Panc1 (cell line): ENCODE data around the gene ADCY4. TPM values are rescaled to one million over a fixed set of nuclear protein-coding genes. Genes with fewer than 3 reads are reported as not detected.

ENCODE experiments used
- ATAC-seq: fragments of 200-7000 bp; cut with Tn5 transposase; 2 replicates; pipeline ENCODE4 v1.9.1; 2020; ENCODE audit warnings: mild to moderate bottlenecking, moderate library complexity
- BruUV-seq: library from RNA; stranded (reverse); fragments of 400-500 nt; replicated peaks from 2 replicates; lab custom pipeline; 2021; lab: Mats Ljungman, UMichigan
- CTCF ChIA-PET: fragments of 300-600 bp; sonication (Branson Sonifier 250); formaldehyde crosslinking; loops from one replicate; lab custom pipeline; 2022; ENCODE audit warnings: antibody characterized with exemption; lab: Charles Lee
- POLR2A ChIA-PET: fragments of 300-600 bp; sonication (Branson Sonifier 250); formaldehyde crosslinking; loops from one replicate; lab custom pipeline; 2022; ENCODE audit warnings: antibody characterized with exemption; lab: Charles Lee
- DNase-seq: peaks from one replicate; pipeline ENCODE4 v3.0.0-alpha.2; 2010; ENCODE audit warnings: low read depth, low spot score
- H3K27ac ChIP-seq: 2 replicates; pipeline ENCODE4 v1.5.1; 2011; ENCODE audit warnings: mild to moderate bottlenecking, low read length, inconsistent platforms
- H3K27me3 ChIP-seq: fragments of 200-500 bp; sonication (Bioruptor generic); 2 replicates; pipeline ENCODE4 v1.6.0; 2014; ENCODE audit warnings: low read length, inconsistent platforms; ENCODE audit not compliant: control insufficient read depth, insufficient read depth
- H3K36me3 ChIP-seq: fragments of 200-500 bp; sonication (Bioruptor generic); 2 replicates; pipeline ENCODE4 v1.5.1; 2014; ENCODE audit warnings: inconsistent platforms, mild to moderate bottlenecking, low read length, moderate library complexity; ENCODE audit not compliant: control insufficient read depth, insufficient read depth
- H3K4me1 ChIP-seq: 2 replicates; pipeline ENCODE4 v1.5.1; 2011; ENCODE audit warnings: inconsistent platforms, mild to moderate bottlenecking, low read length, moderate library complexity; ENCODE audit not compliant: control insufficient read depth, insufficient read depth
- H3K4me3 ChIP-seq, 2 experiments: 2 replicates each; pipeline ENCODE4 v1.5.1; 2011 to 2012; ENCODE audit warnings: low read depth in 2 of 2, low read length in 2 of 2, mild to moderate bottlenecking in 2 of 2, inconsistent platforms in 1 of 2, moderate library complexity in 1 of 2
- H3K9me3 ChIP-seq: fragments of 200-500 bp; sonication (Bioruptor generic); 2 replicates; pipeline ENCODE4 v1.5.1; 2014; ENCODE audit warnings: low read depth, mild to moderate bottlenecking, inconsistent platforms, low read length, moderate library complexity; ENCODE audit not compliant: control insufficient read depth, insufficient read depth
- POLR2AphosphoS5 ChIP-seq: IDR thresholded peaks from 2 replicates; pipeline ENCODE4 v1.6.1; 2012; ENCODE audit warnings: mild to moderate bottlenecking, low read depth, low read length, moderate library complexity
- SIN3A ChIP-seq: IDR thresholded peaks from 2 replicates; pipeline ENCODE4 v1.6.1; 2012; ENCODE audit warnings: low read depth, mild to moderate bottlenecking, low read length, moderate library complexity, borderline replicate concordance; ENCODE audit not compliant: insufficient read depth
- TCF7L2 ChIP-seq: IDR thresholded peaks from 2 replicates; pipeline ENCODE4 v1.6.1; 2011; ENCODE audit warnings: mild to moderate bottlenecking, low read depth, low read length, inconsistent platforms
- in situ Hi-C: cut with HindIII; loops from 2 replicates; pipeline ENCODE4 v1.10.0; 2016; ENCODE audit warnings: low sequenced_read_pairs, low pct_unique_long_range_greater_than_20kb
- intact Hi-C: fragments of 100-400 bp; cut with micrococcal nuclease; formaldehyde crosslinking; loops from one replicate; pipeline ENCODE4 v1.10.0; 2022; ENCODE audit not compliant: unreplicated experiment
- total RNA-seq: library from RNA; stranded (reverse); gene quantifications from one replicate; pipeline ENCODE4 v1.2.1, GENCODE V29; 2021; ENCODE audit not compliant: unreplicated experiment
- TF ChIP-seq, protein P1 (sequence below), 2 experiments: IDR thresholded peaks; 2 replicates each; pipeline ENCODE4 v1.6.1; 2011 to 2012; ENCODE audit warnings: low read depth in 2 of 2, control low read depth in 1 of 2, low read length in 1 of 2, mild to moderate bottlenecking in 1 of 2, moderate library complexity in 1 of 2; ENCODE audit not compliant: insufficient read depth in 1 of 2
- TF ChIP-seq, protein P2 (sequence below): fragments of 450-650 bp; IDR thresholded peaks from 2 replicates; pipeline ENCODE4 v1.5.1; 2017; ENCODE audit warnings: mild to moderate bottlenecking

ADCY4 gene
- total RNA-seq, 1 experiment from 2014 or later = 0.21 TPM

DNA sequence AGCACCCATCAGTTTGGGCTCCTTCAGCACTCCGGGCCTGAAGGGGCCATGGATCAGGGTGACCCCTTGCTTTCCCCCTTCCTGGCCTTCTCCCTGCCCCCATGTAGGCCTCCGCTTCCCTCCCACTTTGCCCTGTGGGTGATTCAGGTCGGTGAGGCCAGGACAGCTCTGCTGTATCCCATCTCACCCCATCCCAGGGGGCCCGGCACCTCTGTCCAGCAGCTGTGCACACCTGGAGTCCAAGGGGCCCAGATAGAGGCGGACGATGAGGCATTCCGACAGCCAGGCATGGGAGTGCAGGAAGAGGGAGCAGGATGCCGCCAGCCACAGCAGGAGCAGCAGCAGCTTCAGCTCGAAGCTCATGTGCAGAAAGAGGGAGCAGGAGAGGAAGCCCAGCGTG, 12.2 kb downstream of the ADCY4 start:
- ATAC-seq (no peak), DNase-seq (no peak)
- Histone ChIP-seq H3K27me3 (no peaks in the 10 kb centered on the region), H3K4me3 (no peak overlapping the region), H3K9me3 (no peaks in the 10 kb centered on the region), H3K27ac (no peak overlapping the region), H3K36me3 (no peaks in the 10 kb centered on the region), H3K4me1 (no peaks in the 10 kb centered on the region)
- TF ChIP-seq, protein P1, sequence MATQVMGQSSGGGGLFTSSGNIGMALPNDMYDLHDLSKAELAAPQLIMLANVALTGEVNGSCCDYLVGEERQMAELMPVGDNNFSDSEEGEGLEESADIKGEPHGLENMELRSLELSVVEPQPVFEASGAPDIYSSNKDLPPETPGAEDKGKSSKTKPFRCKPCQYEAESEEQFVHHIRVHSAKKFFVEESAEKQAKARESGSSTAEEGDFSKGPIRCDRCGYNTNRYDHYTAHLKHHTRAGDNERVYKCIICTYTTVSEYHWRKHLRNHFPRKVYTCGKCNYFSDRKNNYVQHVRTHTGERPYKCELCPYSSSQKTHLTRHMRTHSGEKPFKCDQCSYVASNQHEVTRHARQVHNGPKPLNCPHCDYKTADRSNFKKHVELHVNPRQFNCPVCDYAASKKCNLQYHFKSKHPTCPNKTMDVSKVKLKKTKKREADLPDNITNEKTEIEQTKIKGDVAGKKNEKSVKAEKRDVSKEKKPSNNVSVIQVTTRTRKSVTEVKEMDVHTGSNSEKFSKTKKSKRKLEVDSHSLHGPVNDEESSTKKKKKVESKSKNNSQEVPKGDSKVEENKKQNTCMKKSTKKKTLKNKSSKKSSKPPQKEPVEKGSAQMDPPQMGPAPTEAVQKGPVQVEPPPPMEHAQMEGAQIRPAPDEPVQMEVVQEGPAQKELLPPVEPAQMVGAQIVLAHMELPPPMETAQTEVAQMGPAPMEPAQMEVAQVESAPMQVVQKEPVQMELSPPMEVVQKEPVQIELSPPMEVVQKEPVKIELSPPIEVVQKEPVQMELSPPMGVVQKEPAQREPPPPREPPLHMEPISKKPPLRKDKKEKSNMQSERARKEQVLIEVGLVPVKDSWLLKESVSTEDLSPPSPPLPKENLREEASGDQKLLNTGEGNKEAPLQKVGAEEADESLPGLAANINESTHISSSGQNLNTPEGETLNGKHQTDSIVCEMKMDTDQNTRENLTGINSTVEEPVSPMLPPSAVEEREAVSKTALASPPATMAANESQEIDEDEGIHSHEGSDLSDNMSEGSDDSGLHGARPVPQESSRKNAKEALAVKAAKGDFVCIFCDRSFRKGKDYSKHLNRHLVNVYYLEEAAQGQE (IDR thresholded peaks at IDR 0.05; ENCODE audit: insufficient read depth in 1 of 2, low read depth in 2 of 2, low read length in 1 of 2) = no peak
- TF ChIP-seq, protein P2, sequence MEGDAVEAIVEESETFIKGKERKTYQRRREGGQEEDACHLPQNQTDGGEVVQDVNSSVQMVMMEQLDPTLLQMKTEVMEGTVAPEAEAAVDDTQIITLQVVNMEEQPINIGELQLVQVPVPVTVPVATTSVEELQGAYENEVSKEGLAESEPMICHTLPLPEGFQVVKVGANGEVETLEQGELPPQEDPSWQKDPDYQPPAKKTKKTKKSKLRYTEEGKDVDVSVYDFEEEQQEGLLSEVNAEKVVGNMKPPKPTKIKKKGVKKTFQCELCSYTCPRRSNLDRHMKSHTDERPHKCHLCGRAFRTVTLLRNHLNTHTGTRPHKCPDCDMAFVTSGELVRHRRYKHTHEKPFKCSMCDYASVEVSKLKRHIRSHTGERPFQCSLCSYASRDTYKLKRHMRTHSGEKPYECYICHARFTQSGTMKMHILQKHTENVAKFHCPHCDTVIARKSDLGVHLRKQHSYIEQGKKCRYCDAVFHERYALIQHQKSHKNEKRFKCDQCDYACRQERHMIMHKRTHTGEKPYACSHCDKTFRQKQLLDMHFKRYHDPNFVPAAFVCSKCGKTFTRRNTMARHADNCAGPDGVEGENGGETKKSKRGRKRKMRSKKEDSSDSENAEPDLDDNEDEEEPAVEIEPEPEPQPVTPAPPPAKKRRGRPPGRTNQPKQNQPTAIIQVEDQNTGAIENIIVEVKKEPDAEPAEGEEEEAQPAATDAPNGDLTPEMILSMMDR = no peak
- no peak for TF ChIP-seq POLR2AphosphoS5
- CTCF ChIA-PET = interaction anchor here (0.5 to 0.8 kb wide), 3 partner anchors 11 to 887 kb away, joined by 3 to 5 read pairs (median 3); partner anchors contain the start of gene MYH7
- no TSS peak for BruUV-seq
- in situ Hi-C loops (no loop called here), intact Hi-C loops (no loop called here)
- POLR2A ChIA-PET = no interaction called here

DNA sequence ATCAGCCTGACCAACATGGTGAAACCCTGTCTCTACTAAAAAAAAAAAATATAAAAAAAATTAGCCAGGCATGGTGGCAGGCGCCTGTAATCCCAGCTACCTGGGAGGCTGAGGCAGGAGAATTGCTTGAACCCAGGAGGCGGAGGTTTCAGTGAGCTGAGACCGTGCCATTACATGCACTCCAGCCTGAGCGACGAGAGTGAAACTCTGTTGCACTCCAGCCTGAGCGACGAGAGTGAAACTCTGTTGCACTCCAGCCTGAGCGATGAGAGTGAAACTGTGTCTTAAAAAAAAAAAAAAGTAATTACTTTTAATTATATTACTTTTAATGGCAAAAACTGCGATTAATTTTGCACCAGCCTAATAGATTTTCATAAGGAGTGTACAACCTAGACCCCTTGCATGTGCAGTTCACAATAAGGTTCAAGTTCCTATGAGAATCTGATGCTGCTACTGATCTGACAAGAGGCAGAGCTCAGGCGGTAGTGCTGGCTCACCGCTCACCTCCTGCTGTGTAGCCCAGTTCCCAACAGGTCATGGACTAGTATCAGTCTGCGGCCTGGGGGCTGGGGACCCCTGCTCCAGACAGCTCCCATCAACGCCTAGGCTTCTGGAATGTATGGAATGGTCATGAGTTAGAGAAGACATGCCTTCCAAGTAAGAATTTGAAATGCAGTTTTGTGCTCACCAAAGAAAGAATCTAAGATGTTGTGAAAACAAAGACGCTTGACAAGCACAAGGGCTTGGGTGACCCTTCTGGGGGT, 13.5 kb downstream of the ADCY4 start:
- Histone ChIP-seq H3K27ac (no peak overlapping the region), H3K27me3 (no peaks in the 10 kb centered on the region), H3K36me3 (no peaks in the 10 kb centered on the region), H3K4me3 (no peak overlapping the region), H3K9me3 (no peaks in the 10 kb centered on the region), H3K4me1 (no peaks in the 10 kb centered on the region)
- intact Hi-C loops = no loop called here
- ChIA-PET POLR2A (no interaction called here), CTCF (interaction anchor here (0.5 kb wide), 1 partner anchor 11 kb away, joined by 4 read pairs; no protein-coding TSS in a partner anchor)
- DNase-seq (no peak), ATAC-seq (no peak)
- no TSS peak for BruUV-seq
- no peak for TF ChIP-seq TCF7L2
- TF ChIP-seq SIN3A = no peak
- TF ChIP-seq, protein P2 = no peak
- no peak for TF ChIP-seq POLR2AphosphoS5
- TF ChIP-seq, protein P1 (IDR thresholded peaks at IDR 0.05; ENCODE audit: insufficient read depth in 1 of 2, low read depth in 2 of 2, low read length in 1 of 2) = no peak
- in situ Hi-C loops = no loop called here
